Stimulated activated CD8-positive, alpha-beta memory T cell treated with anti-CD3 and anti-CD28 coated beads, Interleukin-15, amount 100 ng/mL, for 24 hours (primary cell): Measurements from ENCODE around the gene ZNF462.
"Not testable (repeated sequence)": the region's sequence is repeated elsewhere in the genome, so short reads cannot be mapped to it uniquely, and the experiment has no call there.

ENCODE experiments used
- DNase-seq: peaks from one replicate; pipeline ENCODE4 v3.0.0-alpha.2; 2020; ENCODE audit warnings: low read depth

Gene ZNF462

DNA sequence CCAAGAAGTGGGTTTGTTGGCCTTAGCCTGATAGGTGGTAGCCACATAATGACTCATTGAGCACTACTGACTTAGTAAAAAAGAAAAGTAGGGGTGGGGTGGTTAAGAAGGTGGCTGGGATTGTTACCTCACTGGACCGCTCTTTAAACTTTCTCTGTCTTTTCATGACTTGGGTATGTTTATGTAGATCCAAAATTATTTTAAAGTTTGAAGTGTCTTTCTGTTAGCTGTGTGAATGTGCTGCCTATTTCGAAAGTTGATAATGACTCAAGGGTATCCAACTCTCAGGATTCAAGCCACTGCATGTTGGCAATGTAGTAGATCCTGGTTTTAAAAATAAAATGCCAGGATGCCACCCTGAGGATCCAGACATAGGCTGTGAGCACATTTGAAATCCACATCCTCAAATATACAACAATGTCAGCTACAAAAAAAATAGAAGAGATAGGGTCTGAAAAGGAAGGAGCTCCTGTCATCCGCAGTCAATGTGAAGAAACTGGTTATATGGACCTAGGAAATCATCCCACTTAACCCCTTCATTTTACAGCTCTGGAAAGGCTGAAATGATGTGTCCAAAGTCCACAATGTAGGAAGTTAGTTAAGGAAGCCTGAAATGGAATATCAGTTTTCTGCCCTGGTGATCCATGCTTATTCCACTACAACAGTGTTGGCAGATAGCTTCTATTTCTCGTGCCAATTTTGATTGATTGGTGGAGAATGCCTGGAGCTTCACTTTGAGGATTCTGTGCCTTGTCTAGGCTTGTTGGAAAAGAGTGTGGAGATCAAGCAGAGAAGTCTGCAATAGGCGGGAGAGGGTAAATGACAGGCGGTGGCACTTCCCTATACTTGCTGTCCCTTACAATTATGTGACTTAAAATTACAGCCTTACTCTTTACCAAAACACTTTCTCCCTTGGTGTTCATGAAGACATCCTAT lies 23.4 kb downstream of the ZNF462 start:
- no peak for DNase-seq

DNA sequence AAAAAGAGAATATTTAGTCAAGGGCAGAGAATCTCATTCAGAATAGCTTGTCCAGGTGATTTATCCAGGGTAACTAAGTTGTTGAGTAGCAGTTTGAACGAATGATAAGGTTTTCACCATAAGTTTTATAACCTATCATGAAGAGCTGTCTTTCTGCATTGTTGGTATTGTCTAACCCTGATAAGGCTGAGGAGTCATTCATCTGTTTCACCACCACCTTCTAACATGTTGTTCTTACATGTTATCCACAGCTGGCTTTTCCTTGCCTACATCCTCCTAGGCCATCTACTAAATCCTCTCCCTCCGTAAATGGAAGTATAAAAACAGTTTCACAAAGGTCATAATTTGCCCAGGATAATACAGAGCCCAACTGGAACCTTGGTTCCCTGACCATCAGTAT lies 24.1 kb downstream of the ZNF462 start:
- DNase-seq = no peak

DNA sequence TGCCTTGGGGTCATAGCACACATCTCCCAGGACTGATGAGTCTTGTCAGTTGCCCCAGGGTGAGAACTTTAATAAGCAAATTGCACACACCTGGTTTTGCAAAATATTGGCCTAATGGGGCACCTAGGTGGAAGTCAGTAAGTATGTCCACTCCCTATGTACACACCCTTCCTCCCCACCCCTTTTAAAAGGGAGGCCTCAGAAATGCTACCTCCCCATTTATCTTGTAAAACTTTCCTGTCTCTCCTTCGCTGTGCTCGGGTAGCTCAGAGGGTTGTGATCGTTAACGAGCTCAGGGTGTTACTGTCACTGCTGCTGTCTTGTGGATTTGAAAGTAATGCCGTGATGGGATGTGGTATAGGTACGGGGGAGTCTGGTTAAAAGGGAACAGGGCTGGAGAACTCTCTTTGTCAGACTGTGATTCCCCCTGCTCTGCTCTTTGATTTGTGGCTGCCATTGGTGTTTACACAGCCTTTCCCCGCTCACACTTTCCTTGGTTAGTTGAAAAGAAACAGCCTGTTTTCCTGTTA lies 26.2 kb downstream of the ZNF462 start:
- no peak for DNase-seq

DNA sequence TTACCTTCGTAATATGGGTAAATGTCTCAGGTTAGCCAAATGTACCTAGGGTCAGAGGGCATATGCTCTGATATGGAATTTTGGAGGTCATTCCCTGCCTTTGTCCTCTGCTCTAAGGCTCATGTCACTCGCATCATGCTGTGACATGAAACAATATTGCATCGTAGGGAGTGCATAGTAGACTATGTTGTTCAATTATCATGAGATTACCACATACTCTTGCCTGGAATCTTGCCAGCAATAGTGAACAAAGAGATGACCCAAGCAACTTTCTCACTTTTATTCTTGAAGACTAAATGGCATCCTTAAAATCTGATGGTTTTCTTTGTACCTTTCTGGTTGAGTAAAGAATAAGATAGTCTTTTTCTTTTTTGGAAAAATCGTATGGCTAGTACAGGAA lies 27.6 kb downstream of the ZNF462 start:
- no peak for DNase-seq

DNA sequence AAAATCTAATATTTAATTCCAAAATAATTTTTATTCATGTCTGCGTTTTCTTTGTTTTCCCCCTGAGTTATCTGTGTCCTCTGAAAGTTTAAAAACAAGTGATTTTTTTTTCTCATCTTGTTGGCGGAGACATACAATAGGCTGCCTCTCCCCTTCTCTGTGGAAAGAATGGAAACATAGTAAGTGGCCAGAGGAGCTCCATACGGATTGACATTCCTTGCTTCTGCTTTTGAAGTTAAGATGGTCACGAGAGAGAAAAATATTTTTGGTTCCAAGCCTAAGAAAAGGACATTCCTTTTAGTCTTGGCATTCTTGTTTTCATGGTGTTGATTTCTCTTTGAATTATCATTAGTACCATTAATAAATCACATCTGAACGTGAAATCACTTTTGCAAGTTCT lies 28.3 kb downstream of the ZNF462 start:
- DNase-seq = no peak

DNA sequence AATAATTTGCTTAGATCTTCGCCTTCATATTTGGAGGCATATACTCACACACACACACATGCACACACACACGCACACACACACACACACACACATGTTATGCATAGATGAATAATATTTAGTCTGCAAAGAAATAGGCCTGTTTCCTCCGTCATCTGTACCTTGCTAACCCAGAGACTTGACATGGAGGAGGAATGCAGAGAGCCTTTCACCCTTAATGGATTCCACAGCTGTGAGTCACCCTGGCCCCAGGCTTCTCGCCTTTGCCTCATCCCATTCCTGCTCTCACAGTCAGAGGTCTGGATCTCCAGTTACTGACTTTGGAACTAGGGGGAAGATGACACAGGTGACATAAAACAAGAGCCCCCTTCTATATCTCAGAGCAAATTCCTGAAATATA lies 29.7 kb downstream of the ZNF462 start:
- no peak for DNase-seq

DNA sequence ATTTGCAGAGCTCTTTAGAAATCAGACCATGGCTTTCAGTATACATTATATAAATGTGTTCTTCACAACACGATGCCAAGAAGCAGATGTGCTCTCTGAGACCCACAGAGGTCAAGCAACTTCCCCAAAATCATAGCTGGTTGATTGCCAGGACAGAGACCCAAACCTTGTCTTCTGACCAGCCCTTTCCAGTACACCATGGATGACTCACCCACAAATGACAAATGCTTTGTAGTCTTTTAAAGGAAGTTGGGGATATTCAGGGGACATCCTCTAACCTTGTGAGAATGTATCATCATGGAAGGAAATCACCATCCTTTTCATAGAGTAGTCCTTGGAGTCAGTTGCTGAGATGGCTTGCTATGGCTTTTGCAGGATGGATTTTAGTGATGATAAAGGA lies 30.1 kb downstream of the ZNF462 start:
- DNase-seq = no peak

DNA sequence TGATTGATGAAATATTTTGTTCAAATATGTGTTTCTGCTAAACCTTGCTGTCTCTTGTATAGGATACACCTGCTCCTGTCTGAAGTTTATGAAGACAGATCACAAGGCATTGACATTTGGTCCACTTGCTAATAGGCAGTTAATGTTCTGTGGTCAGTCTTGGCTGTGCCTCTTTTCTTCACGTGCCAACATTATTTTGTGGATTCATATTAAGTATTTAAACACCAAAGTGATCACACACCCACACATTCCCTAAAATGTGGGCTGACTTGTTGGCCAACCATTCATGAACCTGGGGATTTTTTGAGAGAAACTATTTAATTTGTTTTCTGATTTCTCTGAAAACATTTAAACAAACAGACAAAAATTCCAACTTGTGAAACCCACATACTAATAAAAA lies 33.7 kb downstream of the ZNF462 start:
- DNase-seq = no peak

DNA sequence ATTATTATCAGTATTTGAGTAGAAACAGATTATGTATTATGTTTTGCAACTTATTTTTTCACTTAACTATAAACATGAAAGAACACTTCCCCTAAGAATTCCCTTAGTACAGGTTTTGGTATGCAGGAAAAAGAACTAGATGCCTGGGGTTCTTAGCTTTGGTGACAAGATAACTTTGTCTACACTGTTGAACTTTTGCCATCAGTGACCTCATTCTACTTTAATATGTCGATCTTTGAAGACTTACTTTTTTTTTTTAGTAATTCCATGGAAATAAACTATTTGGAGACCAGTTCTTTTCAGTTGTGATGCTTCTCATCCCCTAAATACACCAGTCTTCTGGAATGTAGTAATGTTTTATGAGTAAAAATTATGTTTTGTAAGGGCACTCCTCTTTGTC lies 34.3 kb downstream of the ZNF462 start:
- DNase-seq = no peak

DNA sequence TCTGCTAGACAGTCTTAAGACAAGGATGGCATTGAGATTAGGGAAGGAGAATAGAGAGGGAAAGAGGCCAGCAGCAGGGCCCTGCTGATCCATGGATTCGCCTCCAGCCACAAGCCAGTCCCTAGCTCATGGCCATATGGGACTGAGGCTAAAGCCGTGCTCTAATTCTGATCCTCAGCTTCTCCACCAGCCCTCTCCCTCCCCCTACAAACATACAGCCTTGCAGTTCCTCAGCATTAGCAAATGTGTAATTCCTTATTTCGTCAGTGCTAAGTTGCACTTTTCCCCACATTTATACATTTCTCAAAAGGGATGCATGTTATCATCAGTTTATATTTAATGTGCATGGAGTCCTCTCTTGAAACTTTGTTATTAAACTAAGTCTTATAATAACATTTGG lies 34.8 kb downstream of the ZNF462 start:
- no peak for DNase-seq

DNA sequence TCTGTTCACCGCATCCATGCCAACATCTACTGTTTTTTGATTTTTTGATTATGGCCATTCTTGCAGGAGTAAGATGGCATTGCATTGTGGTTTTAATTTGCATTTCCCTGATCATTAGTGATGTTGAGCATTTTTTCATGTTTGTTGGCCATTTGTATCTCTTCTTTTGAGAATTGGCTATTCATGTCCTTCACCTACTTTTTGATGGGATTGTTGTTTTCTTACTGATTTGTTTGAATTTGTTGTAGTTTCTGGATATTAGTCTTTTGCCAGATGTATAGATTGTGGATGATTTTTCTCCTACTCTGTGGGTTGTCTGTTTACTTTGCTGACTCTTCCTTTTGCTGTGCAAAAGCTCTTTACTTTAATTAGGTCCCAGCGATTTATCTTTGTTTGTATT lies 37.6 kb downstream of the ZNF462 start:
- DNase-seq = not testable (repeated sequence)

DNA sequence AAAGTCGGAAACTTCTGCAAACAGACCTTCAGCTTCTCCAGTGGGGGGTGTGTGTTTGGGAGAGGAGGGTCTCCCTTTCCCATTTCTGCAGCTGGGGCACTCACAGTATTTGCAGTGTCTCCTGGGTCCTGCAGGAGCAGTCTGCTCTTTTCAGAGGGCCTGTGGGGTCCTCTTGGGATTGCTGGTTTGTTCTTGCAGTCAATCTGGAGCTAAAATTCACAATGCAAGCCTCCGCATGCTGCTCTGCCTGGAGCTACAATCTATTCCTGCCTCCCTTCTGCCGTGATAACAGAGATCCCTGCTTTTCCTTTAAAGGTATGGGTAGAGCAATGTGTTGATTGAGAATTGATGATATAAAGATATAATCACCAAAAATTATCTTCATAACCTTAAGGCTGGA lies 43.2 kb downstream of the ZNF462 start:
- no peak for DNase-seq

DNA sequence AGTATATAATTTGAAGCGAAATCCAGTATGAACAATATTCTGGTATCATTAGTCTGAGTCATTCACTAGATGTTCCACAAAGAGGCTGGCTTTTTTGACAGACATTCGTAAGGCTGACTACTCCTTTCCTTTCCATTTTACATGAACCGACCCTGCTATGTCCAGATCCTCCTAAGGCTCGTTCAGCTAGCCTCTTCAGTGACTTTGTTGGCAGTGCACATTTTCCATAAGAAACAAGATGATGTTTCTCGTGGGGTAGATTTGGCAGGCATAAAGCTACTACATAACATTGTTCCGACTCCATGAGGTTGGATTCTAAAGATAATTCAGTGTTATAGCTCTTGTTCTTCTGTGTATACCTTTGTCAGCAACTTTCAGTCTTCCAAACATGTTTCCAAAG lies 49.0 kb downstream of the ZNF462 start:
- DNase-seq = no peak

DNA sequence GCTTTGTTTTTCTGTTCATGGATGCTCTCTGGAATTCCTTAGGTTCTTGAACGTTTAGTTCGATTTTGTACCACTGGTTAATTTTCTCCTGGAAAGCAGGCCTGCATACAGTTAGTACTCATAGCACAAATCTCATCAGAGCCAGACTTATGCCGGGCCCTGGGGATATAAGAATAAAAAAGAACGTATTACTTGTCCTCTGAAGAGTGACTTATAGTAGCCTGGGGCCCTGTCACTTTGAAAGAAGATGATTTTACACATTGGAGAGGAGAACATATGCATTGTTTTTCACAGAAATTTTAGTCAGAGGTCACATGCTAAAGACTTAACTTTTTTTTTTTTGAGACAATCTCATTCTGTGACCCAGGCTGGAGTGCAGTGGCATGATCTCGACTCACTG lies 50.3 kb downstream of the ZNF462 start:
- no peak for DNase-seq

DNA sequence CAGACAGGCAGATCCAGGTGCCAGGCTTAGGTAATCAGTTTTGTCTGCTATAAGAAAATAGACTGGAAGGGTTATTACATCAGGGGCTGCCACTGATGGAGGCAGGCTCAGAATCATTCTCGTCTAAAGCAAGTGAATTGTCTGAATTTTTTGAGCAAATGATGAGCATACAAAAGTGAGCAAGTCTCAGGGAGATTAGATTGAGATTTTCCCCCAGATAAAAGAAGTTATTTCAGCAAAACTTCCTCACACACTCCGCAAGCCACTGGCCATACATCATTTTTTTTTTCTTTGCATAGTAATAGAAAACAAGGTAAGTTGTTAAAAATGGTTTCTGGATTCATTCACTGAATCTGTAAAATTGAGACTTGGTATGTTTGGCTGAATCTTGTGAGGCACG lies 52.9 kb downstream of the ZNF462 start:
- no peak for DNase-seq

DNA sequence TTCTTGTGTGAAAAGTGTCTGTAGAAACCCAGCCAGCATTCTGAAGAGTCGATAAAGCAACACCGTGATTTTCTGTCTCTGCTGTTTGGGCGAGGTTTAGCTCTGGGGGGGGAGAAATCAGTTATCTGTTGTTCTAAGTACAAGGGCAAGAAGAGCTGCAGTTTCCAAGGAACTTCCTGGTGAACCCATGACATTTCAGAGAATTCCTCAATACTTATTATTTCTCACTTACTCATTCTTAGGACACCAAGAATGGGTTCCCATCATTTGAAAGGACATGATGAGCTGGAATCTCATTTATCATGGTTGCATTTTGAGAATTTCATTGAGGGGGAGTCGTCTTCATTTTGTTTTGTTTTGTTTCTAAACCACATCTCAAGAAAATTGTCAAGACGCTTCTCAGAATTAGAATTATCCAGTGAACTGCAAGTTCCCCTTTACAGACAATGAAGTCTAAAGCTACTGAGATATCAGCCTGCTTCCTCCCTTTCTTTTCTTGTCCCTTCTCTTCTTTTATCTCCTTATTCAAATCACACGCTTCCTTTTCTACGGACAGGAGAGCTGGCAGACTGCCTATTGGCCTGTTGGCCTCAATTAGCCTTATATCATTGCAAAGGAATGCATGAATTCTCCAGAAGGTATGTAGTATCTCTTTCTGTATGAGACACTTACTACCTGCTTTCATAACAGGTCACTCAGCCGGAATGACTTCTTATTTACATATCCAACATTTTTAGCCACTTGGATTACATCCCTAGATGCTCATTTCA lies 53.7 kb downstream of the ZNF462 start:
- DNase-seq = no peak

DNA sequence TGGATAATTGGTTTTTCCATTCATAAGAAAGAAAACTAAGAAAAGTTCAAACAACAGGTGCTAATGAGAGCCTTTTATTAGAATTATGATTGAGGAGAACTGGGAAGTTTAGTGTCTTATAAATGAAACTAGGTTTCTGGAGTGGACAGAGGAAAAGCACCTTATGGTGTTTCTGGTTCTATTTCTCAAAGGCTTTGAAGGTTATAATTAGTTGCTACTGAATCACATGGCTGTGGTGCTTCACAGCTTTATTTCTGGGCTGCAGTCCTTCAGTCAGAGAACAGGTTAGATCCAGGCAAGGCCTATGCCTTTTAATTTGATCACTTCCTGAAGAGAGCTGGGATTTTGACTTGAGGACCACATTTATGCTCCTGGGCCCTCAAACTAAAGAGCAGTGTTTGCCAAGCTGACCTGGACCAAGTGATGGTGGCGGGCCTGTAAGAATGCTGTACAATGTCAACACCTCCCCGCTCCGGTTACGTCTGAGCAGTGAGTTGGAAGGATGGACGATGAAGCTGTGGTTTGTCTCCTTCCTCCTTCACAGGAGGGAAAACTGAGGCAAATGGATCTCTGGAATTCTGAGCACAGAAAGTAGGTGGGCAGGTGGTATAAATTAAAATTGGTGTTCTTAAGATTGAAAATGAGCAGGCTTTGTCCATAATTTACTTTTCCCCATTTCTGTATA lies 56.0 kb downstream of the ZNF462 start:
- DNase-seq = no peak

DNA sequence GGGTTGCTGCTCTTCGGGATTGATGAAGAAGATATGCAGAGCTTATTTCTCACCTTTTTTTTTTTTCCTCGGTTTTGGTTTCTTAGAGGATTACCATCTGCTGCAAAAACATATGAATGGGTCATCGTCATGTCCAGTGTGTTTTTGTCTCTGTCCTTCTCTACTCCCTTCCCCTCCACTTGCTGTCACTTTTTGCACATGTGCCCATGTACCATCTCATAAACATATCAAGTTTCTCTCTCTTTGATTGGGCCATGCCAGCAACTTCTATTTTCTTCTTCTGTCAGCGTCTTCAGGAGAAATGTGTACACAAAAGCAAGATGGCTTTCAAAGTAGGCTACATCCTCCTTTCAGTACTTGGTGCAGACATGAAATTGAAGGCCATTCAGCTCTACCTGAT lies 57.1 kb downstream of the ZNF462 start:
- DNase-seq = no peak

DNA sequence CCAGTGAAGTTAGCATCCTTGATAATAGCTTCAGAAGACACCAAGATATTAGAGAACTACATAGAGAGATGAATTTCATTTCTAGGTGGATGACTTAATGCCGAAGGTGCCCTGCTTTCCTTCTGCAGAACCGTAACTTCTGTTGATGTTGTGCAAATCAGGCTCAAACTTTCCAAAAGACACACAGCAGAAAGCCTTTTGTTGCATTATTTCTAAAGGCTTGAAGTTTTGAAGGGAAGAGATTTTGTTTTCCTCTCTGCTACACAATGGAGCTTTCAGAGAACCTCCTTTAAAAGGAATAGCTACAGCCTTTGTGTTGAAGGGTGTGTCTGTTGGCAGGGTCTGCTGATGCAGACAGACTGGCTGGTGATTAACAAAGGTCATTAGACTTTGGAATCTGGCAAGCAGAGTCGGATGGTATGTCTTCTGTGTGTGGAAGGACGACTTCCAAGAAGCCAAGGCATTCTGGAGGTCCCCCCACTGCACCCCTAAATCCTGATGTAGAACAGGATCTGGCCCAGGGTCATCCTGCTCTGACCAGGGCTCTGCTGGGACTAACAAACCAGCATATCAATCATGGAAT lies 57.8 kb downstream of the ZNF462 start:
- DNase-seq = no peak

DNA sequence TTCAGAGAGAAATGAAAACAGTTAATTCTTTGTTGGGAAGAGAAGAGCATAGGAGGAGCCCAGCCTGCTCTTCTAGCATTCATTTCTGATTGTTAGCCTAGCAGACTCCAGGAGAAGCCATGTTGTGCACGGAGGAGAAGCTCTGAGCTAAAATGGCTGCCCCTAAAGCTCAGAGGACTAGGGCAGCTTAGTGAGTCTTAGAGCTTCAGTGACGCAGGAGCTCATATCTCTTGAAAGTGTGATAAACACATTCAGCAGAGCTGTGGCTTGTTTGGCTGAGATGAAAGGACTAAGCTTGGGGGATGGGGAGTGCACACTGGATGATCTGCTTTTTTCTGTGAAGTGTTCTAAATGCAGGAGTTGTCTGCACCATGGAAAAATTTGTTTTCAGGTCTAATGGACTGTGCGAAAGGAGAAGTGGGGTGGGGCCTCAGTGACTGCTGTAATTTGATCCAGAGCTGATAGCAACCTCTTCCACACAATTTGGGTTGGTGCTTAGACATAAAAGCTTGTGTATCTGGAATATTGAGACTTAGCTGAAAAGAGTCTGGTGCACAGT lies 58.5 kb downstream of the ZNF462 start:
- no peak for DNase-seq

DNA sequence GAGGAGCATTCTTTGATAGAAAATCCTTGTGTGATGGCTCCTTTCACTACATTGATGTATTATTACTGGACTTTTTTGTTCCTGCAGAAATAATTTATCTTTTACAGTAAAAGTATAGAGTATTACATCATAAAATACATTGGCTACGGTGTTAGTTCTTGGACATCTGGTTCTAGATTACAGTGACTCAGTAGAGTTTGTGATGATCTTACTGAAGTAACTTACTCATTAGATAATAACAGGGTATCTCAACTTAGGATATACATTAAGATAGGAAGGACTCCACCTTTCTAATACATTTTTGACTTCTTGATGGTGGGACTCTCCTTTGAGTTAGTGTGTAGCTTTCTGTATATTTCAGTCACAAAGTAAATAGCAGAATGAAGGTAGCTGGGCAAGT lies 59.1 kb downstream of the ZNF462 start:
- no peak for DNase-seq

DNA sequence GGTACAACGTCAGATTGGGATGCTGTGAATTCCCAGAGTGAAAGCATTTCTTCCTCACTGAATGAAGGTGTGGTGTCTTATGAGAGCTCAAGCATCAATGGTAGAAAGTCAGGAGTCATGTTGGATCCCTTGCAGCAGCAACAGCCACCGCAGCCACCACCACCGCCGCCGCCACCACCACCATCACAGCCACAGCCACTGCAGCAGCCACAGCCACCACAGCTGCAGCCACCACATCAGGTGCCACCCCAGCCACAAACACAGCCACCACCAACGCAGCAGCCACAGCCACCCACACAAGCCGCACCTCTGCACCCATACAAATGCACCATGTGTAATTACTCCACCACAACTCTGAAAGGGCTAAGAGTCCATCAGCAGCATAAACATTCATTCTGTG lies 62.4 kb downstream of the ZNF462 start:
- no peak for DNase-seq
